HG02642 (cell line): ENCODE measurements around the gene ECSIT.

ENCODE experiments used
- ATAC-seq: cut with Tn5 transposase; IDR thresholded peaks from one replicate; pipeline ENCODE4 v1.9.1; 2021; ENCODE audit warnings: mild to moderate bottlenecking; ENCODE audit not compliant: unreplicated experiment, poor library complexity

Gene ECSIT

DNA sequence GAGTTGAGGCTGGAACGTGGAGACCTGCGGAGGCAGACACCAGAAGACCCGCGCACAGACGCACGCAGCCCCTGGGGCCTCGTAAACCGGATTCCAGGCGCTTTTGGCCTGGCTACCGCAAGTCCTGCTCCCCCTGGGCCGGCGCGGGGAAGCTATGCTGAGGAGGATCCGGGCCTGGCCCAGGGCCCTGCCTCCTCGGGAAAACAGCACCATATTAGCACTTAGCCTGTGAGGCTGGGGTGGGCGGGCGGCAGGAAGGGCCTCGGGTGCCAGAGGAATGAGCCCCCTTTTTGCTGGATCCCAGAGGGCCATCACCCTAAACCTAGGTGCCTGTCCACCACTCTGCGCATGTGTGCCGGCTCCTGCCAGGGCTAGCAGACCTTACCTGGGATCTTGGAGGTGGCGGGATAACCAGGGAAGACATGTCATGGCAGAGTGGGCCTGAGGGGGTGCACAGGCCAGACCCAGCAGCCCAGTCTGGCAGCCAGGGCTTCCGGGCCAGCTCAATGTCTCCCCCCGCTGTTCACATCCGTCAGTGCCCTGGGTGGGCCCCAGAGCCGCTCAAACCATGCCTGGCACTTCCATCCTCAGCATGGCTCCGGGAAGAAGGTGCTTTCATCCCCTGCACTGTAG, 22.8 kb upstream of the ECSIT start:
- ATAC-seq: no peak

DNA sequence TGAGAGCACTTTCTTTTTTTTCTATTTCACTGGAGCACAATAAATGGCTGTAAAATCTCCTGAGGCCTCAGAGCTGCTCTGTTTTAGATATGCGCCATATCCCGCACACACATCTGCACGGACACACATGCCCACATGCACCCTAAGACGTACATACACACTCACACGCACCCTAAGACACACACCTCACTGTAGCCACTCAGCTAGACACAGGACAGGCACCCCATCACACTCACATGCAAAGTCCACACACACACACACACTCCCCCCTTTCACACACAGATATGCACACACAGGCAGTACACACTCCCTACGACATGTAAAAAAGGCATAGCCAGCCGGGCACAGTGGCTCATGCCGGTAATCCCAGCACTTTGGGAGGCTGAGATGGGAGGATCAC, 21.3 kb upstream of the ECSIT start:
- ATAC-seq: no peak

DNA sequence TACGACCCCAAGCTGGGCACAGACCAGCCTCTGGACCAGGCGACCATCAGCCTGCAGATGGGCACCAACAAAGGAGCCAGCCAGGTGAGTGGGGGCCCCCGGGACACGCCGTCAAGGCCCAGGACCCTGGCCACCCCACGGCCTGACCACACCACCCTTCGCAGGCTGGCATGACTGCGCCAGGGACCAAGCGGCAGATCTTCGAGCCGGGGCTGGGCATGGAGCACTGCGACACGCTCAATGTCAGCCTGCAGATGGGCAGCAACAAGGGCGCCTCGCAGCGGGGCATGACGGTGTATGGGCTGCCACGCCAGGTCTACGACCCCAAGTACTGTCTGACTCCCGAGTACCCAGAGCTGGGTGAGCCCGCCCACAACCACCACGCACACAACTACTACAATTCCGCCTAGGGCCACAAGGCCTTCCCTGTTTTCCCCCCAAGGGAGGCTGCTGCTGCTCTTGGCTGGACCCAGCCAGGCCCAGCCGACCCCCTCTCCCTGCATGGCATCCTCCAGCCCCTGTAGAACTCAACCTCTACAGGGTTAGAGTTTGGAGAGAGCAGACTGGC, 20.5 kb upstream of the ECSIT start:
- ATAC-seq: no peak

DNA sequence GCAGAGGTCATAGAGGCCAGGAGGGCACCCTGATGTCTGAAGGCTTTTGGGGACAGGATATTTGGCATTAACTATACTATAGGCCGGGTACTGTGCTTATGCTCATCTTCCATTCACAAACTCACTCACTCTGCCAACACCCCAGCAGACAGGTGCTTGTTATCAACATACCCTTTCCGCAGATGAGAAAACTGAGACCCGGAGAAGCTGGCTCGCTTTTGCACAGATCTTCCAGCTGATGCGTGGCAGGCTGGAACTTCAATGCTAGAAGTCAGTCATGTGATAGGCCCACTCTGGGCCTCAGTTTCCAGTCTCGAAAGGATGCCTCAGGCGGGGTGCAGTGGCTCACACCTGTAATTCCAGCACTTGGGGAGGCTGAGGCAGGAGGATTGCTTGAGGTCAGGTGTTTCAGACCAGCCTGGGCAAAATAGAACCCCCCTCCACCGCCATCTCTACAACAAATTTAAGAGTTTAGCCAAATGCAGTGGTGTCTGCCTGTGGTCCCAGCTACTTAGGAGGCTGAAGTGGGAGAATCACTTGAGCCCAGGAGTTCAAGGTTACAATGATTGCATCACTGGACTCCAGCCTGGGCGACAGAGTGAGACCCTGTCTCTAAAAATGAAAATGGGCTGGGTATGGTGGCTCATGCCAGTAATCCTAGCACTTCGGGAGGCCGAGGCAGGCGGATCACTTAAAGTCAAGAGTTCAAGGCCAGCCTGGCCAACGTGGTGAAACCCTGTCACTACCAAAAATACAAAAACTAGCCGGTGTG, 19.2 kb upstream of the ECSIT start:
- no peak for ATAC-seq

DNA sequence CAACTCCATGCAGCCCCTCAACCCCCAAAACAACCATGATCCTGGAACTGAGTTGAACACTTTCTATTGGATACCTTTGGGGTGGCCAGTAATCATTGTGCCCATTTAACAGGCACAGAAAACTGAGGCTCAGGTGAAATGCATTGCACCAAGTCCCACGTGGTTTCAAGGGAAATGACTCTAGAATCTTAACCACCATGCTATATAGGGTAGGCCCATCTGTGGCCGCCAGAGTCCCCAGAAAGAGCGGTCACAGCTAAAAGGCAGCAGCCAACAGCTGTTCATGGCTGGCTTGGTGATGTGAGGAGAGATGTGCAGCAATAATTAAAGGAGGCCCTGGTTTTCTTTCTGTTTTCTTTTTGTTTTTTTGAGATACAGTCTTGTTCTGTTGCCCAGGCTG, 12.3 kb upstream of the ECSIT start:
- no peak for ATAC-seq

DNA sequence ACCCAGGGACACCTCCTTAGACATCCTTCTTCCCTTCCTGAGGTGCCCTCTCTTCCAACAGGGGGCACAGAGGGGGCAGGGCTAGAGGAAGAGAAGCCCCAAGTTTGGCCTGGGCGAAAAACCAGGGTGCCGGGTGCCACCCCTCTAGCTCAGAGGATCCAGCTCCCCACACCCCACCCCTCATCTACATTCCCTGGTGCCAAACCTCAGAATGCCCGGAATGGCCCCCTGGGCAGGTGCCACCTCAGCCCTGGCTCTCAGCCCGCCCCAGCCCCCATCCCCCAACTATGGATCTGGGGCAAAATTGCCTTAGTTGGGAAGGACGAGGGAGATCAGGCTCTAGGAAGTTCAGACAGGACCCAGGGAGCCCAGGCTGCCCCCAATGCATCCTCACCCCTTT, 11.7 kb upstream of the ECSIT start:
- ATAC-seq: no peak

DNA sequence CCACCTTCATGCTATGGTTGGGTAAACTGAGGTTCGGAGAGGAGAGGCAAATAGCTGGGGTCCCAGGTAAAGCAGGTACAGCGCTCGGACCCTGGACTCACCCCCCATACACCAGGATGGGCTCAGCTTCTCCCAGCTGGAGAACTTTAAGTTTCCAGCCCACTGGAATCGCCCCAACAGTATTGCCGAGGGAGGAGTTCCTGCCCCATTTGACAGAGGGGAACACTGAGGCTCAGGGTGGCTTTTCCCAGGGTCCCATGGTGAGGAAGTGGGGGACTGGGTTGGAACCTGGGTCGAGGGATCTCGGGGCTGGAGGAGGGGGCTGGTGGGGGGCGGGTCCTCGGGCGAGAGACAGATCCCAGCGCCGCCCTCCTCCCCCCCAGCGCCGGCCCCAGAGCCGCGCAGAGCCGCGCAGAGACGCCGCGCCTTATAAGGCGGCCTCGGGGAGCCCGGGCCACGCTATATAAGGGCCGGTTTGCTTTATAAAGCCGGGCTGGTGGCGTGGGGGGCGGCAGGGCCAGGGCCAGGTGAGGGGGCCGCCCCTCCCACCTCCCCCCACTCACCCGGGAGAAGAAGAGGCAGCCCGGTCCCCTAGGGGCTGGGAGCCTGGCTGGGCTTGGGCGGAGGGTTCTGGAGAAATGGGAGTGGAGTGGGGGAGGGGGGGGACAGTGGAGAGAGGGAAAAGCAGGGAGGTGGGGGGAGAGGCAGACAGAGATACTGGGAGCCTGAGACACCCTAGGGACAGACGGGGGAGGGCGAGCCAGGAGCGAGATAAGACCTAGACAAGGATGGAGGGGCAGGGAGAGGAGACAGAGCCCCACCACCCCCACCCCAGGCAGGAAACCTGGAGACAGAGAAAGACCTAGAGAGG, 10.8 kb upstream of the ECSIT start:
- ATAC-seq: no peak

DNA sequence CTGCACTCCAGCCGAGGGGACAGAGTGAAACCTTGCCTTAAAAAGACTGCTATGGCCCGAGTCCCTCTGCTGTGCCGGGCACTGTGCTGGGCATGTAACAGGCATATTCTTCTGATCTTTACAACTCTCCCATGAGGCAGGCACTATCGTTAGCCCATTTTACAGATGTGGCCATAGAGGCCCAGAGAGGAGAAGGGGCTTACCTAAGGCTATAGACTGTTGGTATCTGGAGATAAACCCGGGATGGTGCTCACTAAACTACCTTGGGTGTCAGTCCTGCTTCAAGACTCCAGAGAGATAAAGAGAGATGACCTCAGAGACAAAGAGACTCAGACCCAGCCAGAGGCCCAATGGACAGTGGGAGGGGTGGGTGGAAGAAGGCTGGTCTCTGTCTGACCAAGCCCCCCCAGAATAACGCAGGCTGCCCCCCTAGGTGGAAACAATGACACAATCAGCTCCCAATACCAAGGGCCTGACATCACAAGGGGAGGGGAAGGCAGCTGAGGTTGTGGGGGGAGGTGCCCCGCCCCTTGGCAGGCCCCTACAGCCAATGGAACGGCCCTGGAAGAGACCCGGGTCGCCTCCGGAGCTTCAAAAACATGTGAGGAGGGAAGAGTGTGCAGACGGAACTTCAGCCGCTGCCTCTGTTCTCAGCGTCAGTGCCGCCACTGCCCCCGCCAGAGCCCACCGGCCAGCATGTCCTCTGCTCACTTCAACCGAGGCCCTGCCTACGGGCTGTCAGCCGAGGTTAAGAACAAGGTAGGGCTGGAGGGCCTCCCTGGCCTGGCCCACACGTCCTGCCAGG, 9.5 kb upstream of the ECSIT start, which contains the start of gene CNN1:
CNN1 (plus strand) TSS at position 620 of the 805 bp plus-strand sequence; CDS start at position 697, 77 bp downstream.
- ATAC-seq: no peak

DNA sequence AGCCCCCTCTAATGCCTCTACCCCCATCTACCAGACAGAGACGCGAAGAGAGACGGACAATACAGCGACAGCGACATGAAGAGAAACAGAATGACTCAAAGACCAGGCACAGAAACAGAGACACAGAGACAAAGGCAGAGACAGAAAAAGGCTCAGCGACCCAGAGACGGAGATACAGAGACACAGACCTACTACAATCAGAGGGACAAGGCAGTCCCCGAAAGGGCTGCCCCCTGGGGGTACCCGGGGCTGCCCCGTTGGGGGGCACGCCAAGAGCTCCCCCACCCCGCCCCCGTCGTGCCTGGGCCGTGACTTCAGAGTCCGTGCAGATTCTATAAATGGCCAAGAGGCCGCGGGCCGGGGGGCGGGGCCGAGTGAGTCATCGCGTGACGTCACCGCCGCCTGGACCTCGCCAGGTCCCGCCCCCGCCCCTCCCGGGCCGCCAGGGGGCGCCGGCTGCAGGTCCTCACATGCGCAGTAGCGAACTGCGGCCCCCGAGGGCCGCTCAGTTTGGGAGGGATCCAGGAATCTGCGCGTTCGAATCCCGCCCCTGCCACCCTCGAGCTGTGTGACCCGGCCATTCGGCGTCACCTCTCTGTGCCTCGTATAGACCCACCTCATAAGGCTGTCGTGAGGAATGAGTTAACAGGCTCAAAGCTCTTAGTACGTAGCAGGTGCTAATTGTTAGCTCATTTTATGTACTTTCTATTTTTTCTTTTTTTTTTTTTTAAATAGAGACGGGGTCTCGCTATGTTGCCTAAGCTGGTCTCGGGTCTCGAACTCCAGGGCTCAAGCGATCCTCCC, 7.1 kb upstream of the ECSIT start:
- peak; percentile 85 for ATAC-seq

DNA sequence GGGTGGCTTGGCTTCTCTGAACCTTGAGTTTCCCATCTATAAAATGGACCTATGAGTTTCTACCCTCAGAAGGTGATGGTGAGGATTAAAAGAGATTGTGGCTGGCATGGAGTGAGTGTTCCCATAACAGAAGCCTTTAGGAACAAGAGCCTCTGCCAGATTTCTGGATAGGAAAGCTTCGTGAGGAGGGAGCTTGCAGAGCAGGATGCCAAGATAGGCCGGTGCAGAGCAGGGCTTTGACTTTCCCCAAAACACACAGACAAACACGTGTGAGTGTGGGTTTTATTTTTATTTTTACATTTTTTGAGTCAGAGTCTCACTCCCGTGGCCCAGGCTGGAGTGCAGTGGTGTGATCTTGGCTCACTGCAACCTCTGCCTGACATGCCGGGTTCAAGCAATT, 6.0 kb upstream of the ECSIT start:
- no peak for ATAC-seq

DNA sequence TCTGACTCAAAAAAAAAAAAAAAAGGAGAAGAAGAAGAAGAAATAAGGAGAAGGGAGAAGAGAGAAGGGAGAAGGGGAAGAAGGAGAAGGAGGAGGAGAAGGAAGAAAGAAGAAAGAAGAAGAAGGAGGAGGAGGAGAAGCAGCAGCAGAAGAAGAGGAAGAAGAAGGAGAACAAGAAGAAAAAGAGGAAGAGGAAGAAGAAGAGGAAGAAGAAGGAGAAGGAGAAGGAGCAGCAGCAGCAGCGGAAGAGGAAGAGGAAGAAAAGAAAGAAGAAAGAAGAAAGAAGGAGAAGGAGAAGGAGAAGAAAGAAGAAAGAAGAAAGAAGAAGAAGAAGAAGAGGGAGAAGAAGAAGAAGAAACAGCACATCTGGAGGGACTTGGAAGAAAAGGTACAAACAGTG, 5.6 kb upstream of the ECSIT start:
- no peak for ATAC-seq

DNA sequence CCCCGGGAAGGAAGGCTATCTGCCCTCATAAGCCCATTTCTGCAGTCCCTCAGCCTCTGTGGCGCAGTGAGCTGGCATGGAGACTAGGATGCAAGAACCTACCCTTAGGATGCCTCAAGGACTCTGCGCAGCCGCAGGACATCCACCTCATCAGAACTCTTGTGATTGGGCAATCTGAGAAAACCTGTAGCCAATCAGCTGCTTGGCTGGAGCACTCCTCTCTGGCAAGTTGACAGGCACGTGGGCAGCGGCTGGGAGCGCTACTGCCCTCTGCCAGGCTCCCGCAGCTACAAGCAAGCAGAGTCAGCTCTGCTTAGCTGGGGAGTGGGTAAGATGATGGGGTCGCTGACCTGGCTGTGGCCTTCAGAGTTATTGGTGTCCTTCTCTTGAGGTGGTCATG, 1.5 kb upstream of the ECSIT start:
- no peak for ATAC-seq

DNA sequence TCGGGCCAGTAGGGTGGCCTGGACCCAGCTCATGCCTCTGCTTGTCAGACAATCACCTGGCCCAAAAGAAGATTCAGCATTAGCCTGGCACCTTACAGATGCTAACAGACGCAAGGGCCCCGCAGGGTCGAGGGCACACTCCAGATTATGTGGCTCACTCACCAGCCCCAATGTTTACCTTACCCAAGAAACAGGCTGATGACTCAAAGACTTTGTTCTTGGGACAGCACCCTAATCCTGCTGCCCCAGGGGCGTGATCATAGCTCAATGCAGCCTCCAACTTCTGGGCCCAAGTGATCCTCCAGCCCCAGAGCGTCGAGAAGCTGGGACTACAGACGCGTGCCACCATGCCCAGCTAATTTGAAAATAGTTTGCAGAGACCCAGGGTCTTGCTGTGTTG, 9.8 kb downstream of the ECSIT start:
- no peak for ATAC-seq

DNA sequence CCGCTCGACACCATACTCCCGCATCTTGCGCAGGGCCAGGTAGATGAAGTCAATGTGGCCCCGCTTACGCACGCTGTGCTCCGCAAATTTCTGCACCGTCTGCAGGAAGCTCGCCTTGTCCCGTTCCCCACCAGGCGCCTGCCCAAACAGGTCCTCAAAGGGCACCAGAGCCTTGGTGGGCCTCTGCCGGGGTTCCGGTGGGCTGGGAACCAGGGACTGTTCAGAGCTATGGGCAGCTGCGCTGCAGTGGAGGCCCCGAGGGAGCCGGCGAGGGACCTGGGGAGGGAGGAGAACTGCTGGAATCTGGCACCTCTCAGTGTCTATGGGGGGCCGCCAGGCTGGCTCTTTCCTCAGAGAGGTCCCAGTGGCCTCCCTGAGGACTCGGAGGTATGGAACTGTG, 15.0 kb downstream of the ECSIT start:
- ATAC-seq: no peak

DNA sequence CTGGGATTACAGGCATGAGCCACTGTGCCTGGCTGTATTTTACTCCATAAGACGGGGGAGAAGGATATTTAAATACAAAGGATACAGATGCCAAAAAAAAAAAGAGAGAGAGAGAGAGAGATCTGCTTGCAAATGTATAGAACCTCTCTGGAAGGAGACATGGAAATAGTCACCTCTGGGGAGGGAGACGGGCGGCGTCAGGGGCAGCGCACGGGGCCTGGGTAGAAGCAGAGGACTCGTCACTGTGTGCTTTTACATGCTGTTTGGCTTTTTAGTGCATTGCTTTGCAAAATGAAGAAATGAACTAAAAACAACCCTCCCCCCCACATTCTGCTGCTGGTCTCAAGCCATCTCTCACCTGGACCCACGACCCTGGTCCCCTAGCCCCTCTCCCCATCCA, 18.5 kb downstream of the ECSIT start:
- no peak for ATAC-seq

DNA sequence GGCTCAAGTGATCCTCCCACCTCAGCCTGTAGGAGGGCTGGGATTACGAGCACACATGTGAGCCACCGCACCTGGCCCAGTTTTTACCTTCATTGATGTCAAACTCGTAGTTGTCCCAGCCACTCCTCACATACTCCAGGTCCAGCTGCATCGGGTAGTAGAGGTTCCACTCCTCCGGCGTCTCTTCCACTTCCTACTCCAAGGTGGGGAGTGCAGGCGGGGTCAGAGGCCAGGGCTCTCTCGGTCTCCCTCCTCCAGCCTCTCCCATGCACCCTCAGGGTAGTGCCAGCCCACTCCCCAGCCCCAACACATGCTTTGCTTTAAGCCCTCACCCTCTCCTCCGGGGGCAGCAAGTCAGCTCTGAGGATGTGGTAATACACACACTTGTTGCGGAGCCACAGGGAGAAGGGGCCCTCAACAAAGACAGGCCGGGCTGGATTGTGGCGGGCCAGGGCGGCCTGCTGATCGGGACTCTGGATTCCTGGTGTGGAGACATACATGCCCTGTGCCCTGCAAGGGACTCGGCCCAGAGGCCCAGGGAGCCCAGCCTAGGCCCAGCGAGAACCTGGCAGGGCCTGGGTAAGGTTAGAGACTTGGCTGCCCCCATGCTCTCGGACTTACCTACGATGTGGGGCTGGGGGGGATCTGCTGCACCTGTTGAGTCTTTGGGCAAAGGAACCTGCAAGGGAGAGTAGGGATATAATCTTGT, 21.4 kb downstream of the ECSIT start:
- ATAC-seq: no peak

DNA sequence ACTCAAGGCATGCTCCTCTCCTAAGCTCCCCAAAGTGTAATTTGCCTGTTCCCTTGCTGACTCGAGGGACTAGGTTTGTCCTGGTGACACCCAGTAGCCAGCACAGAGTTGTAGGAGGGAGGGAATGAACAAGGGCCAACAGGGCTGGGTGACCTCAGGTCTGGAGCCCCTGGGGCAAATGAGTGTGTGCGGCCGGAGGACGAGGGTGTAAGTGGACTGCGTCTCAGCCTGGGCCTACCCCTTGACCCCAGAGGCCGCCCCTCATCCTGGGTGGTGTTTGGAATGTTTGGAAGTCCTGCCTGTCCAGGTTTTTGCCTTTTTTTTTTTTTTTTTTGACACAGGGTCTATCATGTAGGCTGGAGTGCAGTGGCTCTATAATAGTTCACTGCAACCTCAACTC, 22.0 kb downstream of the ECSIT start:
- ATAC-seq: no peak

DNA sequence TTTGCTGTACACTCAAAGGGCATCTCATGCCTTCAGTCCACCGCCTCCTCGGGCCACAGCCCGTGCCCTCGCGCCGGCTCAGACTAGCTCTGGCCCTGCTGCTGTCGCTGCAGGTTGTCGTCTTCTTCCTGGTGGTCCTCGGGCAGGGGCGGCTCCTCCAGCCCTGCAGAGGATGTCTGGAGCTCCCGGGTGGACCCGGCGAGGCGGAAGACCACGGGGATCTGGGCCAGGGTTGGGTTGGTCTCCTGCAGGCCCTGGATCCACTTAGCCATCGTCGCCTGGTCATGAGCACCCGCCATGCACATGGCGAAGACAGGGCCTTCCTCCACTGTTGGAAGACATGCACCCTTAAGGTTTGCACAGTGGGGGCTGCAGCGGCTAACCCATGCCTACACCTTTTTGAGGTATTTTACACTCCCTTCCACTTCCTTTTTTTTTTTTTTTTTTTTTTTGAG, 22.8 kb downstream of the ECSIT start:
- ATAC-seq: peak; percentile 25
